DOHH2 (cell line): ENCODE data around the gene EARS2.

Source experiments
- H3F3A ChIP-seq: fragments of 200-600 bp; sonication (generic), shearing (Covaris generic); 2 replicates; pipeline ENCODE4 v1.6.0; 2016; ENCODE audit warnings: antibody characterized with exemption, mild to moderate bottlenecking; ENCODE audit not compliant: control insufficient read depth, insufficient read depth
- H3K27ac ChIP-seq: fragments of 200-600 bp; sonication (generic); 2 replicates; pipeline ENCODE4 v1.5.1; 2014; ENCODE audit warnings: low read depth, mild to moderate bottlenecking, low read length, moderate library complexity
- H3K27me3 ChIP-seq: fragments of 200-600 bp; sonication (generic); 2 replicates; pipeline ENCODE4 v1.6.1; 2014; ENCODE audit warnings: mild to moderate bottlenecking, low read length, mixed read lengths; ENCODE audit not compliant: control insufficient read depth
- H3K36me3 ChIP-seq: fragments of 200-600 bp; sonication (generic); 2 replicates; pipeline ENCODE4 v1.6.1; 2014; ENCODE audit warnings: mild to moderate bottlenecking, low read length, moderate library complexity, mixed read lengths; ENCODE audit not compliant: control insufficient read depth
- H3K4me1 ChIP-seq: fragments of 200-600 bp; sonication (generic); 2 replicates; pipeline ENCODE4 v1.6.1; 2014; ENCODE audit warnings: mild to moderate bottlenecking, low read length, mixed read lengths; ENCODE audit not compliant: control insufficient read depth
- H3K4me2 ChIP-seq: fragments of 200-600 bp; sonication (generic); 2 replicates; pipeline ENCODE4 v1.6.0; 2014; ENCODE audit warnings: mild to moderate bottlenecking, low read length, moderate library complexity
- H3K4me3 ChIP-seq: fragments of 200-600 bp; sonication (generic); 2 replicates; pipeline ENCODE4 v1.5.1; 2014; ENCODE audit warnings: mild to moderate bottlenecking, low read length, mixed read lengths
- H3K79me2 ChIP-seq: fragments of 200-600 bp; sonication (generic); 2 replicates; pipeline ENCODE4 v1.6.1; 2014; ENCODE audit warnings: mild to moderate bottlenecking, low read length, mixed read lengths; ENCODE audit not compliant: control insufficient read depth
- H3K9me2 ChIP-seq: fragments of 200-600 bp; sonication (generic); replicated peaks from 2 replicates; pipeline ENCODE4 v1.6.1; 2014; ENCODE audit warnings: mild to moderate bottlenecking, low read length, mixed read lengths; ENCODE audit not compliant: control insufficient read depth
- H3K9me3 ChIP-seq: fragments of 200-600 bp; sonication (generic); 2 replicates; pipeline ENCODE4 v1.6.1; 2014; ENCODE audit warnings: antibody characterized with exemption, low read length, mixed read lengths; ENCODE audit not compliant: control insufficient read depth, insufficient read depth
- H4K20me1 ChIP-seq: fragments of 200-600 bp; sonication (generic); 2 replicates; pipeline ENCODE4 v1.6.0; 2014; ENCODE audit warnings: low read depth, mild to moderate bottlenecking, antibody characterized with exemption, low read length, moderate library complexity; ENCODE audit not compliant: control insufficient read depth, insufficient read depth
- EZH2phosphoT487 ChIP-seq: fragments of 200-600 bp; sonication (generic); IDR thresholded peaks from 2 replicates; pipeline ENCODE4 v1.6.1; 2017; ENCODE audit warnings: borderline replicate concordance, mild to moderate bottlenecking, antibody characterized with exemption, low read length, moderate library complexity, mixed read lengths
- TF ChIP-seq, protein P1 (sequence below): fragments of 200-600 bp; sonication (generic); IDR thresholded peaks from one replicate; pipeline ENCODE4 v1.5.1; 2014; ENCODE audit warnings: antibody characterized with exemption, mild to moderate bottlenecking, low read depth, low read length; ENCODE audit not compliant: poor library complexity, severe bottlenecking

Gene EARS2

GRCh38 chr16:23557779-23558702 lies 891 bp upstream of the EARS2 start:
- Histone ChIP-seq H3K9me3 (no peaks in the 10 kb centered on the region), H3K4me1 (peaks cover 38% of the 10 kb centered on the region), H3K4me3 (peak overlapping the region; percentile 95), H3K36me3 (peaks cover 50% of the 10 kb centered on the region), H3K9me2 (no peaks in the 10 kb centered on the region), H3K27ac (peak overlapping the region; percentile 18), H4K20me1 (no peaks in the 10 kb centered on the region), H3K79me2 (peaks cover 79% of the 10 kb centered on the region), H3K4me2 (peak overlapping the region; percentile 82), H3F3A (peaks cover 20% of the 10 kb centered on the region), H3K27me3 (no peaks in the 10 kb centered on the region)
- TF ChIP-seq, protein P1, sequence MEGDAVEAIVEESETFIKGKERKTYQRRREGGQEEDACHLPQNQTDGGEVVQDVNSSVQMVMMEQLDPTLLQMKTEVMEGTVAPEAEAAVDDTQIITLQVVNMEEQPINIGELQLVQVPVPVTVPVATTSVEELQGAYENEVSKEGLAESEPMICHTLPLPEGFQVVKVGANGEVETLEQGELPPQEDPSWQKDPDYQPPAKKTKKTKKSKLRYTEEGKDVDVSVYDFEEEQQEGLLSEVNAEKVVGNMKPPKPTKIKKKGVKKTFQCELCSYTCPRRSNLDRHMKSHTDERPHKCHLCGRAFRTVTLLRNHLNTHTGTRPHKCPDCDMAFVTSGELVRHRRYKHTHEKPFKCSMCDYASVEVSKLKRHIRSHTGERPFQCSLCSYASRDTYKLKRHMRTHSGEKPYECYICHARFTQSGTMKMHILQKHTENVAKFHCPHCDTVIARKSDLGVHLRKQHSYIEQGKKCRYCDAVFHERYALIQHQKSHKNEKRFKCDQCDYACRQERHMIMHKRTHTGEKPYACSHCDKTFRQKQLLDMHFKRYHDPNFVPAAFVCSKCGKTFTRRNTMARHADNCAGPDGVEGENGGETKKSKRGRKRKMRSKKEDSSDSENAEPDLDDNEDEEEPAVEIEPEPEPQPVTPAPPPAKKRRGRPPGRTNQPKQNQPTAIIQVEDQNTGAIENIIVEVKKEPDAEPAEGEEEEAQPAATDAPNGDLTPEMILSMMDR = no peak
- TF ChIP-seq EZH2phosphoT487 = no peak

DNA sequence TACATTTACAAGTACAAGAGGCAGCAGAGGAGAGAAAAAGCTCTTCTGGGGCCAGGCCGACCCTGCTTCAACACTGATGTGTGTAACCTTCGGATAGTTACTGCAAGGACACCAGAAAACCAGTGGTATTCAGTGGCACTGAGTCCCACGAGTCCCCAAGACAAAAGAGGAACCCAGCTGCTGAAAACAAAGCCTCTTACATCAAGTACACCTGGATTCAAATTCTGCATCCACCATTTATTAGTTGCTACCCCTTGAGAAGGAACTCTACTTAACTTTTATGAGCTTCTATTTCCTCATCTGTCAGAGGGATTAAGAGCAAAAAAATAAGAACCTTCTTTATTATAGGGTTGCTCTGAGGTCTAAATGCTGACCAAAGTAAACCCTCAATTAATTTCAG lies 2.6 kb downstream of the EARS2 start:
- Histone ChIP-seq H3K27me3 (no peaks in the 10 kb centered on the region), H3K27ac (peak overlapping the region; percentile 47), H3K4me3 (no peak overlapping the region), H4K20me1 (no peaks in the 10 kb centered on the region), H3F3A (peaks cover 16% of the 10 kb centered on the region), H3K9me3 (no peaks in the 10 kb centered on the region), H3K79me2 (peaks cover 57% of the 10 kb centered on the region), H3K4me1 (peaks cover 38% of the 10 kb centered on the region), H3K9me2 (no peaks in the 10 kb centered on the region), H3K36me3 (peaks cover 40% of the 10 kb centered on the region), H3K4me2 (peak overlapping the region; percentile 40)
- TF ChIP-seq, protein P1 = no peak
- no peak for TF ChIP-seq EZH2phosphoT487

- peaks cover 36% of the 10 kb centered on the region for H3K79me2 ChIP-seq
- no peak overlapping the region for H3K4me2 ChIP-seq
- H3K4me3 ChIP-seq = no peak overlapping the region
- no peaks in the 10 kb centered on the region for H4K20me1 ChIP-seq
- TF ChIP-seq EZH2phosphoT487 = no peak
- TF ChIP-seq, protein P1 = no peak
- peaks cover 28% of the 10 kb centered on the region for H3K4me1 ChIP-seq
- no peaks in the 10 kb centered on the region for H3K27me3 ChIP-seq
- H3K9me2 ChIP-seq = no peaks in the 10 kb centered on the region
- peaks cover 48% of the 10 kb centered on the region for H3K36me3 ChIP-seq
- no peak overlapping the region for H3K27ac ChIP-seq
- H3K9me3 ChIP-seq = no peaks in the 10 kb centered on the region
- peaks cover 16% of the 10 kb centered on the region for H3F3A ChIP-seq
These were observed 5.0 kb downstream of the EARS2 start for GRCh38 chr16:23552161-23552560.
